OCI-LY7 (cell line): ENCODE results near the gene NOVA2. TPM values are rescaled to one million over a fixed set of nuclear protein-coding genes. Genes with fewer than 3 reads are reported as not detected.

Experiments used
- BruUV-seq: library from RNA; stranded (reverse); fragments of 400-500 nt; replicated peaks from 2 replicates; lab custom pipeline; 2021; lab: Mats Ljungman, UMichigan
- CTCF ChIA-PET: fragments of 300-600 bp; sonication (Branson Sonifier 250); formaldehyde crosslinking; loops from one replicate; lab custom pipeline; 2022; ENCODE audit warnings: antibody characterized with exemption; ENCODE audit not compliant: unreplicated experiment; lab: Charles Lee
- POLR2A ChIA-PET: fragments of 300-600 bp; sonication (Branson Sonifier 250); formaldehyde crosslinking; loops from one replicate; lab custom pipeline; 2022; ENCODE audit warnings: antibody characterized with exemption; lab: Charles Lee
- DNase-seq: peaks from one replicate; pipeline ENCODE4 v3.0.0-alpha.2; 2015; ENCODE audit warnings: low spot score
- H2AFZ ChIP-seq: fragments of 200-600 bp; sonication (generic), shearing (Covaris generic); 2 replicates; pipeline ENCODE4 v1.6.1; 2014; ENCODE audit warnings: mild to moderate bottlenecking, antibody characterized with exemption, low read length, moderate library complexity
- H3K27ac ChIP-seq: fragments of 200-600 bp; sonication (generic); 2 replicates; pipeline ENCODE4 v1.5.1; 2014; ENCODE audit warnings: mixed run types, low read depth, mild to moderate bottlenecking, moderate library complexity, low read length, inconsistent platforms; ENCODE audit not compliant: poor library complexity, severe bottlenecking
- H3K36me3 ChIP-seq: fragments of 200-600 bp; sonication (generic); 2 replicates; pipeline ENCODE4 v1.6.1; 2014; ENCODE audit warnings: mild to moderate bottlenecking, antibody characterized with exemption, low read length, moderate library complexity, mixed read lengths; ENCODE audit not compliant: insufficient read depth
- H3K4me1 ChIP-seq: fragments of 200-600 bp; sonication (generic); 2 replicates; pipeline ENCODE4 v1.5.1; 2014; ENCODE audit warnings: mild to moderate bottlenecking, low read length; ENCODE audit not compliant: insufficient read depth, poor library complexity, severe bottlenecking
- H3K4me2 ChIP-seq: fragments of 200-600 bp; sonication (generic); 2 replicates; pipeline ENCODE4 v1.6.1; 2014; ENCODE audit warnings: mild to moderate bottlenecking, low read length
- H3K4me3 ChIP-seq: fragments of 200-600 bp; sonication (generic); 2 replicates; pipeline ENCODE4 v1.5.1; 2014; ENCODE audit warnings: mild to moderate bottlenecking, low read depth, low read length; ENCODE audit not compliant: poor library complexity, severe bottlenecking
- H3K79me2 ChIP-seq: fragments of 200-600 bp; sonication (generic); 2 replicates; pipeline ENCODE4 v1.6.1; 2016; ENCODE audit warnings: low read depth, mild to moderate bottlenecking, low read length, moderate library complexity, mixed read lengths; ENCODE audit not compliant: insufficient read depth
- H3K9me2 ChIP-seq: fragments of 200-600 bp; sonication (generic); 2 replicates; pipeline ENCODE4 v1.6.1; 2016; ENCODE audit warnings: mild to moderate bottlenecking, low read length, mixed read lengths; ENCODE audit not compliant: insufficient read depth
- H3K9me3 ChIP-seq: fragments of 200-600 bp; sonication (generic); 2 replicates; pipeline ENCODE4 v1.6.1; 2014; ENCODE audit warnings: mild to moderate bottlenecking, mixed run types, low read length, mixed read lengths
- H4K20me1 ChIP-seq: fragments of 200-600 bp; sonication (generic); 2 replicates; pipeline ENCODE4 v1.6.1; 2014; ENCODE audit warnings: mild to moderate bottlenecking, antibody characterized with exemption, low read length, moderate library complexity, mixed read lengths; ENCODE audit not compliant: insufficient read depth
- EZH2phosphoT487 ChIP-seq: fragments of 200-600 bp; sonication (generic); IDR thresholded peaks from 2 replicates; pipeline ENCODE4 v1.6.1; 2018; ENCODE audit warnings: low read depth, borderline replicate concordance, mild to moderate bottlenecking, mixed run types, antibody characterized with exemption, low read length, moderate library complexity, mixed read lengths
- intact Hi-C: fragments of 100-400 bp; cut with micrococcal nuclease; formaldehyde crosslinking; loops from one replicate; pipeline ENCODE4 v1.10.0; 2022; ENCODE audit not compliant: unreplicated experiment
- total RNA-seq, 2 experiments: library from RNA; depleted of rRNA in 1 of 2; stranded (reverse); fragments of >200 nt in 1 of 2; shearing (Covaris generic) in 1 of 2; gene quantifications; 2 replicates each; pipeline ENCODE4 v1.2.3, GENCODE V29; 2014 to 2022
- TF ChIP-seq, protein P1 (sequence below): fragments of 200-600 bp; sonication (generic); conservative IDR thresholded peaks from 2 replicates; pipeline ENCODE4 v1.5.1; 2014; ENCODE audit warnings: mild to moderate bottlenecking, antibody characterized with exemption, low read length, moderate library complexity, mixed read lengths

Gene NOVA2
- total RNA-seq, 2 experiments from 2014 or later: 0.19 TPM; not detected in 1

- H3K36me3 ChIP-seq: peaks cover 23% of the 10 kb centered on the region
- POLR2A ChIA-PET: interaction anchor here (1.2 to 2.1 kb wide), 3 partner anchors 9 to 39 kb away, joined by 3 to 8 read pairs (median 7); partner anchors contain the start of genes FOXA3 and SYMPK
- H3K4me3 ChIP-seq: peak overlapping the region; percentile 94
- H3K79me2 ChIP-seq: peaks cover 18% of the 10 kb centered on the region; the same call in 1 of the 2 replicates
- no peaks in the 10 kb centered on the region for H3K9me2 ChIP-seq
- peak overlapping the region; percentile 73 for H3K27ac ChIP-seq
- intact Hi-C loops: loop anchor here (2.0 kb wide), 1 partner anchor 24 kb away; no protein-coding TSS in a partner anchor
- peak overlapping the region; percentile 76 for H3K4me2 ChIP-seq
- H2AFZ ChIP-seq: peak overlapping the region; percentile 9; the same call in 1 of the 2 replicates
- H3K4me1 ChIP-seq: peaks cover 20% of the 10 kb centered on the region
- TF ChIP-seq EZH2phosphoT487: no peak
- TF ChIP-seq, protein P1, sequence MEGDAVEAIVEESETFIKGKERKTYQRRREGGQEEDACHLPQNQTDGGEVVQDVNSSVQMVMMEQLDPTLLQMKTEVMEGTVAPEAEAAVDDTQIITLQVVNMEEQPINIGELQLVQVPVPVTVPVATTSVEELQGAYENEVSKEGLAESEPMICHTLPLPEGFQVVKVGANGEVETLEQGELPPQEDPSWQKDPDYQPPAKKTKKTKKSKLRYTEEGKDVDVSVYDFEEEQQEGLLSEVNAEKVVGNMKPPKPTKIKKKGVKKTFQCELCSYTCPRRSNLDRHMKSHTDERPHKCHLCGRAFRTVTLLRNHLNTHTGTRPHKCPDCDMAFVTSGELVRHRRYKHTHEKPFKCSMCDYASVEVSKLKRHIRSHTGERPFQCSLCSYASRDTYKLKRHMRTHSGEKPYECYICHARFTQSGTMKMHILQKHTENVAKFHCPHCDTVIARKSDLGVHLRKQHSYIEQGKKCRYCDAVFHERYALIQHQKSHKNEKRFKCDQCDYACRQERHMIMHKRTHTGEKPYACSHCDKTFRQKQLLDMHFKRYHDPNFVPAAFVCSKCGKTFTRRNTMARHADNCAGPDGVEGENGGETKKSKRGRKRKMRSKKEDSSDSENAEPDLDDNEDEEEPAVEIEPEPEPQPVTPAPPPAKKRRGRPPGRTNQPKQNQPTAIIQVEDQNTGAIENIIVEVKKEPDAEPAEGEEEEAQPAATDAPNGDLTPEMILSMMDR: no peak
- no TSS peak for BruUV-seq
- H4K20me1 ChIP-seq: no peaks in the 10 kb centered on the region
- DNase-seq: peak; percentile 98
- H3K9me3 ChIP-seq: no peaks in the 10 kb centered on the region
- CTCF ChIA-PET: no interaction called here
Measured at GRCh38 chr19:45902651-45903625, 70.7 kb downstream of the NOVA2 start.

- intact Hi-C loops: loop anchor here (2.0 kb wide), 1 partner anchor 25 kb away; no protein-coding TSS in a partner anchor
- Histone ChIP-seq H3K9me2 (no peaks in the 10 kb centered on the region), H3K27ac (peak within 1 kb of the TSS; percentile 73), H3K4me1 (peaks cover 20% of the 10 kb centered on the region), H3K9me3 (no peaks in the 10 kb centered on the region), H3K4me3 (peak within 1 kb of the TSS; percentile 94), H4K20me1 (no peaks in the 10 kb centered on the region), H3K36me3 (peaks cover 30% of the 10 kb centered on the region), H2AFZ (peak within 1 kb of the TSS; percentile 36; the same call in 1 of the 2 replicates), H3K79me2 (peaks cover 18% of the 10 kb centered on the region; the same call in 1 of the 2 replicates), H3K4me2 (peak within 1 kb of the TSS; percentile 81)
- CTCF ChIA-PET: no interaction called here
- TF ChIP-seq, protein P1: 0 out of 2 replicates have a peak, but pooled peaks have one; percentile 28
- no peak for TF ChIP-seq EZH2phosphoT487
- DNase-seq: no peak
- POLR2A ChIA-PET: interaction anchor here (1.2 to 2.1 kb wide), 2 partner anchors 20 to 38 kb away, joined by 3 to 8 read pairs; partner anchors contain the start of genes FOXA3 and SYMPK
- BruUV-seq: no TSS peak
Measured at GRCh38 chr19:45901912-45902650, 71.6 kb downstream of the NOVA2 start, which contains the start of gene MYPOP. MYPOP (minus strand) TSS chr19:45902613; CDS start chr19:45901773, 840 bp downstream.
